22Rv1 (cell line): ENCODE results near the gene CBLN4.

Experiments used
- CTCF ChIP-seq: fragments of 450-650 bp; IDR thresholded peaks from 2 replicates; pipeline ENCODE4 v1.5.1; 2017; ENCODE audit warnings: mild to moderate bottlenecking
- ZFX ChIP-seq: fragments of 450-650 bp; IDR thresholded peaks from 2 replicates; pipeline ENCODE4 v1.6.1; 2017; ENCODE audit warnings: antibody characterized with exemption, borderline replicate concordance

- no peak for TF ChIP-seq CTCF
- TF ChIP-seq ZFX, result no peak
These were observed 26.9 kb upstream of the CBLN4 start for GRCh38 chr20:56032251-56032650.
